Stimulated activated CD8-positive, alpha-beta memory T cell treated with anti-CD3 and anti-CD28 coated beads, Interleukin-15, amount 100 ng/mL, for 4 hours (primary cell): ENCODE measurements around the gene RGS9.
"Not testable (repeated sequence)": the region's sequence is repeated elsewhere in the genome, so short reads cannot be mapped to it uniquely, and the experiment has no call there.

Experiments used
- DNase-seq, 2 donors: peaks; one replicate each; pipeline ENCODE4 v3.0.0-alpha.2; 2020; ENCODE audit warnings: low read depth in 2 of 2

Gene RGS9

GRCh38 chr17:65183736-65184135, 46.6 kb downstream of the RGS9 start:
- no peak for DNase-seq

DNA sequence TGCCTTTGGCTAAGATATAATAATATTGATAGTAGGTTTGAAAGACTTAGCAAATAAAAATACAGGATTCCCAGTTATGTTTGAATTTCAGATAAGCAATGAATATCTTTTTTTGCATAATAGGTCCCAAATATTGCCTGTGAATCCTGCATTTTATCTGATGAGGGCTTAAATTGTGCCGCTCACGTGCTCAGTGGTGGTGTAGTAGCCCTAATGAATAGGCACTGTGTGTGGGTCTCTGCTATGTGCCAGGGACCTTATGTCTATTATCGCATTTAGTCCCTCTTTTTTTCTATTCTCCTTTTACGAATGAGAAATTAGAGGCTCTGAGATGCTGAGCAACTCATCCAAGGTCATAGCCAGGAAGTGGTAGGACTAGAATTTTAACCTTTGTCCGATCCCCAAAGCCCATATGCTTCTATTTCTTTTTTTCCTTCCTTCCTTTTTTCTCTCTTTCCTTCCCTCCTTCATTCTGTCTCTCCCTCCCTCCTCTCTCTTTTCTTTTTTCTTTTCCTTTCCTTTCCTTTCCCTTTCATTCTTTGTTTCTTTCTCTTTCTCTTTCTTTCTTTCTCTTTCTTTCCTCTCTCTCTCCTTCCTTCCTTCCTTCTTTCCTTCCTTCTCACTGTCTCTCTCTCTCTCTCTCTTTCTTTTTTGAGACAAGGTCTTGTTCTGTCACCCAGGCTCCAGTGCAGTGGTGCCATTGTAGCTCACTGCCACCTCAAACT, 47.2 kb downstream of the RGS9 start:
- no peak for DNase-seq

- no peak for DNase-seq
Measured at GRCh38 chr17:65185062-65185461, 47.9 kb downstream of the RGS9 start.

DNA sequence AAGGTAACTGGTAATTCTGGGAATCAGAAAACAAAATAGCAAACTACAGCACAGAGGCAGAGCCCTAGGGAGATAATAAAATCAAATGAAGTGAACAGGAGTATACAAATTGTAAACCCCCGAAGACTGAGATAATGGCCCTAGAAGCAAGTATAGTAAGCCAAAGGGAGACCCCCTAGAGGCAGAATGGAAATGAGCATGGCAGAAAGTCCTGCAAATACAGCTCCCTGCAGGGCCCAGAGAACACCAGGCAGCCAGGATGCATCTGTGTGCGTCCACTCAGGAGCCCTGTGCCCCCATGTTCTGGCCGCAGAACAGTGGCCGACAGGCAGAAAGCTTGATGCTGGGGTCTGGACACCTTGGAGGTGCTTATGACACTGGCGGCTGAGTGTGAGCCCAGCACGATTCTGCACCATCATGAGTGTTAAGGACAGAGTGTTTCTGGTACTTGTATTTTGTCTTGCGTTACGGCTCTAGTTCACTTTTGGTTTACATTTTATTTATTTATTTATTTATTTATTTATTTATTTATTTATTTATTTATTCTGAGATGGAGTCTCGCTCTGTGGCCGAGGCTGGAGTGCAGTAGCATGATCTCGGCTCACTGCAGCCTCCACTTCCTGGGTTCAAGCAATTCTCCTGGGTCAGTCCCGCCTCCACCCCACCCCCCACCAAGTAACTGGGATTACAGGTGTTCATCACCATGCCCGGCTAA, 48.7 kb downstream of the RGS9 start:
- DNase-seq = no peak

GRCh38 chr17:65190467-65191097, 53.4 kb downstream of the RGS9 start:
- DNase-seq = no peak

GRCh38 chr17:65191811-65192740, 54.9 kb downstream of the RGS9 start:
- DNase-seq = no peak

DNA sequence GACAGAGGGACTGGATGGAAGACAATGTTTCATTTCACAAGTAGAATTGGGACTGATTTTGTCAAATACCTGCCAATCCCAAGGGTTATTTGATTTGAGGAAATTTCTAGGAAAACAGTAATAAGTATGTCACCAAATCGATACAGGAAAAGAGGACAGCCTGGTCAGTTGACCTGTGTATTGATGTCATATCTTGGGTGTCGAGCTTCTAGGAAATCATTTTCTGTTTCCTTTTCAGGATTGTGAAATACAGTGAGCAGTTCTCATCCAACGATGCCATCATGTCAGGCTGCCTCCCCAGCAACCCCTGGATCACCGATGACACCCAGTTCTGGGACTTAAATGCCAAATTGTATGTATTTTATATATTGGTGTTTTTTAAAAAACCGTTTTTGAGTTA, 56.1 kb downstream of the RGS9 start:
- no peak for DNase-seq

- DNase-seq = no peak
Measured at GRCh38 chr17:65193716-65194293, 56.6 kb downstream of the RGS9 start.

DNA sequence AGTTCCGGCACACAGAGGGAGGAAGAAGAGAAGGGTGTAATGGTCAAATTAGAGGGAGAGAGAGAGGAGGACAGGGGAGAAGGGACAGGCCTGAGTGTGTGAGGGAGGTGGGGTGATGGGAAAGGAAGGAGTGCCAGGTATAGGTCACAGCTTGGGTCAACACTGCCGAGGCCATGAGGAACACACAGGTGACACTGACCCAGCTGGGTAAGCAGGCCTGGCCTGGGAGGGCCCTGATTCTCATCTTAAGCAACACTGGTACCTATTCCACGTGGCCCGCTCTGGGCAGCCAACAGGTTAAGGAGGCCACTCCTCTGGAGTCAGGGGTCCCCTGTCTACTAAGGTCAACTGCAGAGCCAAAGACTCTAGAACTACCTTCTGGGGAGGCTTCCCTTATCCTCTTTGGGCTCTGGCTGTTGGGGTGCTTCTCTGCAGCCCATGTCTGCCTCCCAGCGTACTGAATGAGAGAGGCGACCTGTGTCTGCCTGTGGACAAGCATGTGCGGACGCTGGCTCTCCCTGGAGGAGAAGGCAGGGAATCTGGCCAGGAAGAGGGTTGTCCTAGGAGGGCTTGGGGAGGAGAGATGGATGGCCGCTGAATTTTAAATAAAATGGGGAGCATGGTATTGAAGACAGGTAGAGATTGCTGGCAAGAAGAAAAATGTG, 57.6 kb downstream of the RGS9 start:
- no peak for DNase-seq

DNA sequence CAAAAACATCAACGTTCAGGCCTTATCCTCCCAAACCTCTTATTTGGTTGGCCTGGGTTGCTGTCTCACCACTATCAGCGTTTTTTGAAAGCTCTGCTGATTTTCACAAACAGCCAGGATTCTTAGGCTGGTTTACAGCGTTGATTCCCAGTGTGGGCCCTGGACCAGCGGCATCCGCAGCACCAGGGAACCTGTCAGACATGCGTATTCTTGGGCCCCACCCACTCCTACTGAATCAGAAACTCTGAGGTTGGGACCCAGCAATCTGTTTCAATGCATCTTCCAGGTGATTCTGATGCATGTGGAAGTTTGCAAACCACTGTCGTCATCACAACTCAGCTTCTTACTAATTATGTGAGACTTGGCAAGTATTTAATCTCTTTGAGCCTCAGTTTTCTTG, 58.5 kb downstream of the RGS9 start:
- DNase-seq = no peak

DNA sequence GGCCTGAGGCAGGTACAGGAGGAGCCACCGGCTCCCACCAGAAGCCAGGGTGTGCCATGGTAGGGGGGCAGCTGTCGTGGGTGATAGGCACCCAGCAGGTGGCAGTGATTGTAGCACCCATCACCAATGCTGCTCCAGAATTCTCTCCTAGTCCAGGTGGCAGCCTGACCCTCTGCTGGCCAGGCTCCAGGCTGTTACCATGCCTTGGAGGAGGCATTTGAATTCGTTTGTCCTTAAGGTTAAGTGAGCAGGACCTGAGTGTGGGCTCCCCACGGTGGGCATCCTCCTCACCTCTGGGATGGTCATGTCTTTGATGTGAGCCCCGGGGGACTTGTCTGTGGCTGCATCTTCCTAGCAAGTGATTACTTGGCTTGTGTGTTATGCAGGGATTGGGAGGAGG, 59.4 kb downstream of the RGS9 start:
- DNase-seq = no peak

DNA sequence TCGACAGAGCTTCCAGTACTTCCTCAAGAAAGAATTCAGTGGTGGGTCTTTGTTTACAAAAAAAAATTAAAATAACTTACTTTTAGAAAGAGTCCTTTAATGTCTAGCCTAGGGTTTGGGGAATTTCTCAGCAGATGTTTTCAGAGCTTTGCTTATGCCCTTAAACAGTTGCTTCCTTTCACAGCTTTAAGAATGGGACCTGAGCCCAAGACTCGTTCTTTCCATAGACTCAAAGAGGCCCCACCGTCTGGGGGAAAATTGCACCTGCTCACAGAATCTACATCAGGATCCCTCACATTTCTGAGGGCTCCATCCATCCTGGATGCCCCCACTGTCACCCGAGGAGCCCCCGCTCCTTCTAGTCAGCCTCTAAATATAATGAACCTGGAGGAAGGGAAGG, 60.0 kb downstream of the RGS9 start:
- no peak for DNase-seq

GRCh38 chr17:65198653-65199382, 61.6 kb downstream of the RGS9 start:
- DNase-seq = no peak

- DNase-seq = no peak
Measured at GRCh38 chr17:65201331-65201730, 64.2 kb downstream of the RGS9 start.

GRCh38 chr17:65202844-65203571, 65.8 kb downstream of the RGS9 start:
- DNase-seq = no peak

GRCh38 chr17:65204001-65204400, 66.8 kb downstream of the RGS9 start:
- no peak for DNase-seq

- DNase-seq = no peak
Measured at GRCh38 chr17:65205655-65206054, 68.5 kb downstream of the RGS9 start.

- DNase-seq = not testable (repeated sequence)
Measured at GRCh38 chr17:65207448-65207847, 70.3 kb downstream of the RGS9 start.

- DNase-seq = no peak
Measured at GRCh38 chr17:65208717-65209116, 71.5 kb downstream of the RGS9 start.

GRCh38 chr17:65218261-65218660, 81.1 kb downstream of the RGS9 start:
- DNase-seq = no peak
